ENCODE results near the gene BTBD8.

DNA sequence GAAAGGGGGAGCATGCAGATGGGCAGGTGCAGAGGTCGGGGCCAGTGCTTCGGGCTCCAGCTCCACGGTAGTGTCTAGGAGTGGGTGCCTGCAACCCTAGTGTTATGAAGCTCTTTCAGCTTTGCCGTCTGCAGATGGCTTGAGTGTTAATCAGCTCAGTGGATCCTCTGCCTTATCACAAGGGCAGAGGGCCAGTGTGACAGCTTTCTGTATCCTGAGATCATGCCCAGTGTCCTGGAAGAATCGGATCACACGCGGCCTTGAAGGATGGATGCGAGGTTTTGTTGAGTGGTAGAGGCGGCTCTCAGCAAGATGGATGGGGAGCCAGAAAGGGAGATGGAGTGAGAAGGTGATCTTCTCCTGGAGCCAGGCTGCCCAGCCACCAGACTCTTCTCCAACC, 112.1 kb downstream of the BTBD8 start:
- TF ChIP-seq GATA2 (IDR thresholded peaks at IDR 0.05; ENCODE audit: low read depth, low read length) (no peak), GATA3 (IDR thresholded peaks at IDR 0.05; ENCODE audit: low read depth, low read length) (no peak)
